Measurements from ENCODE around the gene AFG1L. TPM values are rescaled to one million over a fixed set of nuclear protein-coding genes. Genes with fewer than 3 reads are reported as not detected.

AFG1L gene
- total and polyA plus RNA-seq, 2 experiments from 2014 or later, result 4.1 to 8.7 TPM

DNA sequence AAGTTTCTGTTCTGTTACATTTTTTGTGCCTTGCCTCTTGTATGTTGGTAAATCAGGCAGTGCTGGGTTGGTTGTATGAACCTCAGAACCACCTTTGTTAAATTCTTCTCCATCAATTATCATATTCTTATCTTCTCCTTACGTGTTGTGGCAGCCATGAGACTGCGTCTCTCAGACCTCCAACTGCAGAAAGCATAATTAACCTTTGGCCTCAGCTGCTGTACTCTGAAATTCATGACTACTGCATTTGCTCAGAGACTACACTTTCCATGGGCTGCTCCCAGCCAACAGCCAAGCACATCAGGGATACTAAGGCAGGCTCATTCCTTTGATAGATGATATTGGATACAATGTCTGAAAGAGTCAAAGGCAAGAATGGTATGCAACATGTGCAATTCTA is 18.9 kb upstream of the AFG1L start:
- Histone ChIP-seq H3K27ac (ENCODE audit: low read depth) (no peak overlapping the region), H4K20me1 (replicated peaks; ENCODE audit: insufficient read depth) (no peaks in the 10 kb centered on the region), H3K9me2 (ENCODE audit: insufficient read depth) (no peaks in the 10 kb centered on the region), H3K4me3 (no peak overlapping the region), H2AFZ (no peak overlapping the region), H3F3A (replicated peaks; ENCODE audit: low read depth) (no peaks in the 10 kb centered on the region), H3K27me3 (ENCODE audit: insufficient read depth) (no peaks in the 10 kb centered on the region), H3K36me3 (ENCODE audit: insufficient read depth) (no peaks in the 10 kb centered on the region), H3K79me2 (replicated peaks; ENCODE audit: insufficient read depth) (no peaks in the 10 kb centered on the region), H3K4me2 (no peak overlapping the region), H3K4me1 (ENCODE audit: insufficient read depth) (peaks cover 17% of the 10 kb centered on the region)
- no peak overlapping the region for H3K27ac Mint-ChIP-seq
- DNase-seq (ENCODE audit: low spot score), result no peak
- TF ChIP-seq ZNF114 (CRISPR knock-in tag; IDR thresholded peaks at IDR 0.05), result no peak
- no peak for TF ChIP-seq POLR2AphosphoS5 (IDR thresholded peaks at IDR 0.05; ENCODE audit: low read depth)
- no peak for TF ChIP-seq ZNF331 (CRISPR knock-in tag; IDR thresholded peaks at IDR 0.05; ENCODE audit: low read depth)
- TF ChIP-seq STAT1 (IDR thresholded peaks at IDR 0.05; ENCODE audit: unreplicated experiment), result no peak
- TF ChIP-seq, protein P1, sequence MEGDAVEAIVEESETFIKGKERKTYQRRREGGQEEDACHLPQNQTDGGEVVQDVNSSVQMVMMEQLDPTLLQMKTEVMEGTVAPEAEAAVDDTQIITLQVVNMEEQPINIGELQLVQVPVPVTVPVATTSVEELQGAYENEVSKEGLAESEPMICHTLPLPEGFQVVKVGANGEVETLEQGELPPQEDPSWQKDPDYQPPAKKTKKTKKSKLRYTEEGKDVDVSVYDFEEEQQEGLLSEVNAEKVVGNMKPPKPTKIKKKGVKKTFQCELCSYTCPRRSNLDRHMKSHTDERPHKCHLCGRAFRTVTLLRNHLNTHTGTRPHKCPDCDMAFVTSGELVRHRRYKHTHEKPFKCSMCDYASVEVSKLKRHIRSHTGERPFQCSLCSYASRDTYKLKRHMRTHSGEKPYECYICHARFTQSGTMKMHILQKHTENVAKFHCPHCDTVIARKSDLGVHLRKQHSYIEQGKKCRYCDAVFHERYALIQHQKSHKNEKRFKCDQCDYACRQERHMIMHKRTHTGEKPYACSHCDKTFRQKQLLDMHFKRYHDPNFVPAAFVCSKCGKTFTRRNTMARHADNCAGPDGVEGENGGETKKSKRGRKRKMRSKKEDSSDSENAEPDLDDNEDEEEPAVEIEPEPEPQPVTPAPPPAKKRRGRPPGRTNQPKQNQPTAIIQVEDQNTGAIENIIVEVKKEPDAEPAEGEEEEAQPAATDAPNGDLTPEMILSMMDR (conservative IDR thresholded peaks at IDR 0.05; ENCODE audit: low read depth in 2 of 2), result no peak
- TF ChIP-seq, protein P2, sequence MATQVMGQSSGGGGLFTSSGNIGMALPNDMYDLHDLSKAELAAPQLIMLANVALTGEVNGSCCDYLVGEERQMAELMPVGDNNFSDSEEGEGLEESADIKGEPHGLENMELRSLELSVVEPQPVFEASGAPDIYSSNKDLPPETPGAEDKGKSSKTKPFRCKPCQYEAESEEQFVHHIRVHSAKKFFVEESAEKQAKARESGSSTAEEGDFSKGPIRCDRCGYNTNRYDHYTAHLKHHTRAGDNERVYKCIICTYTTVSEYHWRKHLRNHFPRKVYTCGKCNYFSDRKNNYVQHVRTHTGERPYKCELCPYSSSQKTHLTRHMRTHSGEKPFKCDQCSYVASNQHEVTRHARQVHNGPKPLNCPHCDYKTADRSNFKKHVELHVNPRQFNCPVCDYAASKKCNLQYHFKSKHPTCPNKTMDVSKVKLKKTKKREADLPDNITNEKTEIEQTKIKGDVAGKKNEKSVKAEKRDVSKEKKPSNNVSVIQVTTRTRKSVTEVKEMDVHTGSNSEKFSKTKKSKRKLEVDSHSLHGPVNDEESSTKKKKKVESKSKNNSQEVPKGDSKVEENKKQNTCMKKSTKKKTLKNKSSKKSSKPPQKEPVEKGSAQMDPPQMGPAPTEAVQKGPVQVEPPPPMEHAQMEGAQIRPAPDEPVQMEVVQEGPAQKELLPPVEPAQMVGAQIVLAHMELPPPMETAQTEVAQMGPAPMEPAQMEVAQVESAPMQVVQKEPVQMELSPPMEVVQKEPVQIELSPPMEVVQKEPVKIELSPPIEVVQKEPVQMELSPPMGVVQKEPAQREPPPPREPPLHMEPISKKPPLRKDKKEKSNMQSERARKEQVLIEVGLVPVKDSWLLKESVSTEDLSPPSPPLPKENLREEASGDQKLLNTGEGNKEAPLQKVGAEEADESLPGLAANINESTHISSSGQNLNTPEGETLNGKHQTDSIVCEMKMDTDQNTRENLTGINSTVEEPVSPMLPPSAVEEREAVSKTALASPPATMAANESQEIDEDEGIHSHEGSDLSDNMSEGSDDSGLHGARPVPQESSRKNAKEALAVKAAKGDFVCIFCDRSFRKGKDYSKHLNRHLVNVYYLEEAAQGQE (IDR thresholded peaks at IDR 0.05; ENCODE audit: unreplicated experiment), result no peak
- TF ChIP-seq, protein P3, sequence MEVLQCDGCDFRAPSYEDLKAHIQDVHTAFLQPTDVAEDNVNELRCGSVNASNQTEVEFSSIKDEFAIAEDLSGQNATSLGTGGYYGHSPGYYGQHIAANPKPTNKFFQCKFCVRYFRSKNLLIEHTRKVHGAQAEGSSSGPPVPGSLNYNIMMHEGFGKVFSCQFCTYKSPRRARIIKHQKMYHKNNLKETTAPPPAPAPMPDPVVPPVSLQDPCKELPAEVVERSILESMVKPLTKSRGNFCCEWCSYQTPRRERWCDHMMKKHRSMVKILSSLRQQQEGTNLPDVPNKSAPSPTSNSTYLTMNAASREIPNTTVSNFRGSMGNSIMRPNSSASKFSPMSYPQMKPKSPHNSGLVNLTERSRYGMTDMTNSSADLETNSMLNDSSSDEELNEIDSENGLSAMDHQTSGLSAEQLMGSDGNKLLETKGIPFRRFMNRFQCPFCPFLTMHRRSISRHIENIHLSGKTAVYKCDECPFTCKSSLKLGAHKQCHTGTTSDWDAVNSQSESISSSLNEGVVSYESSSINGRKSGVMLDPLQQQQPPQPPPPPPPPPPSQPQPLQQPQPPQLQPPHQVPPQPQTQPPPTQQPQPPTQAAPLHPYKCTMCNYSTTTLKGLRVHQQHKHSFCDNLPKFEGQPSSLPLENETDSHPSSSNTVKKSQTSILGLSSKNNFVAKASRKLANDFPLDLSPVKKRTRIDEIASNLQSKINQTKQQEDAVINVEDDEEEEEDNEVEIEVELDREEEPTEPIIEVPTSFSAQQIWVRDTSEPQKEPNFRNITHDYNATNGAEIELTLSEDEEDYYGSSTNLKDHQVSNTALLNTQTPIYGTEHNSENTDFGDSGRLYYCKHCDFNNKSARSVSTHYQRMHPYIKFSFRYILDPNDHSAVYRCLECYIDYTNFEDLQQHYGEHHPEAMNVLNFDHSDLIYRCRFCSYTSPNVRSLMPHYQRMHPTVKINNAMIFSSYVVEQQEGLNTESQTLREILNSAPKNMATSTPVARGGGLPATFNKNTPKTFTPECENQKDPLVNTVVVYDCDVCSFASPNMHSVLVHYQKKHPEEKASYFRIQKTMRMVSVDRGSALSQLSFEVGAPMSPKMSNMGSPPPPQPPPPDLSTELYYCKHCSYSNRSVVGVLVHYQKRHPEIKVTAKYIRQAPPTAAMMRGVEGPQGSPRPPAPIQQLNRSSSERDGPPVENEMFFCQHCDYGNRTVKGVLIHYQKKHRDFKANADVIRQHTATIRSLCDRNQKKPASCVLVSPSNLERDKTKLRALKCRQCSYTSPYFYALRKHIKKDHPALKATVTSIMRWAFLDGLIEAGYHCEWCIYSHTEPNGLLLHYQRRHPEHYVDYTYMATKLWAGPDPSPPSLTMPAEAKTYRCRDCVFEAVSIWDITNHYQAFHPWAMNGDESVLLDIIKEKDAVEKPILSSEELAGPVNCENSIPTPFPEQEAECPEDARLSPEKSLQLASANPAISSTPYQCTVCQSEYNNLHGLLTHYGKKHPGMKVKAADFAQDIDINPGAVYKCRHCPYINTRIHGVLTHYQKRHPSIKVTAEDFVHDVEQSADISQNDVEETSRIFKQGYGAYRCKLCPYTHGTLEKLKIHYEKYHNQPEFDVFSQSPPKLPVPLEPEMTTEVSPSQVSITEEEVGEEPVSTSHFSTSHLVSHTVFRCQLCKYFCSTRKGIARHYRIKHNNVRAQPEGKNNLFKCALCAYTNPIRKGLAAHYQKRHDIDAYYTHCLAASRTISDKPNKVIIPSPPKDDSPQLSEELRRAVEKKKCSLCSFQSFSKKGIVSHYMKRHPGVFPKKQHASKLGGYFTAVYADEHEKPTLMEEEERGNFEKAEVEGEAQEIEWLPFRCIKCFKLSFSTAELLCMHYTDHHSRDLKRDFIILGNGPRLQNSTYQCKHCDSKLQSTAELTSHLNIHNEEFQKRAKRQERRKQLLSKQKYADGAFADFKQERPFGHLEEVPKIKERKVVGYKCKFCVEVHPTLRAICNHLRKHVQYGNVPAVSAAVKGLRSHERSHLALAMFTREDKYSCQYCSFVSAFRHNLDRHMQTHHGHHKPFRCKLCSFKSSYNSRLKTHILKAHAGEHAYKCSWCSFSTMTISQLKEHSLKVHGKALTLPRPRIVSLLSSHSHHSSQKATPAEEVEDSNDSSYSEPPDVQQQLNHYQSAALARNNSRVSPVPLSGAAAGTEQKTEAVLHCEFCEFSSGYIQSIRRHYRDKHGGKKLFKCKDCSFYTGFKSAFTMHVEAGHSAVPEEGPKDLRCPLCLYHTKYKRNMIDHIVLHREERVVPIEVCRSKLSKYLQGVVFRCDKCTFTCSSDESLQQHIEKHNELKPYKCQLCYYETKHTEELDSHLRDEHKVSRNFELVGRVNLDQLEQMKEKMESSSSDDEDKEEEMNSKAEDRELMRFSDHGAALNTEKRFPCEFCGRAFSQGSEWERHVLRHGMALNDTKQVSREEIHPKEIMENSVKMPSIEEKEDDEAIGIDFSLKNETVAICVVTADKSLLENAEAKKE (CRISPR knock-in tag; IDR thresholded peaks at IDR 0.05), result no peak
- TF ChIP-seq EZH2phosphoT487 (IDR thresholded peaks at IDR 0.05; ENCODE audit: unreplicated experiment), result no peak
- no peak for TF ChIP-seq CREB1 (CRISPR knock-in tag; IDR thresholded peaks at IDR 0.05; ENCODE audit: low read depth)
- TF ChIP-seq, protein P4, sequence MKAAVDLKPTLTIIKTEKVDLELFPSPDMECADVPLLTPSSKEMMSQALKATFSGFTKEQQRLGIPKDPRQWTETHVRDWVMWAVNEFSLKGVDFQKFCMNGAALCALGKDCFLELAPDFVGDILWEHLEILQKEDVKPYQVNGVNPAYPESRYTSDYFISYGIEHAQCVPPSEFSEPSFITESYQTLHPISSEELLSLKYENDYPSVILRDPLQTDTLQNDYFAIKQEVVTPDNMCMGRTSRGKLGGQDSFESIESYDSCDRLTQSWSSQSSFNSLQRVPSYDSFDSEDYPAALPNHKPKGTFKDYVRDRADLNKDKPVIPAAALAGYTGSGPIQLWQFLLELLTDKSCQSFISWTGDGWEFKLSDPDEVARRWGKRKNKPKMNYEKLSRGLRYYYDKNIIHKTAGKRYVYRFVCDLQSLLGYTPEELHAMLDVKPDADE (IDR thresholded peaks at IDR 0.05), result no peak
- no peak for TF ChIP-seq JUNB (IDR thresholded peaks at IDR 0.05; ENCODE audit: unreplicated experiment)
- TF ChIP-seq EZH2 (IDR thresholded peaks at IDR 0.05; ENCODE audit: low read depth, unreplicated experiment), result no peak
- TF ChIP-seq NANOG (IDR thresholded peaks at IDR 0.05; ENCODE audit: borderline replicate concordance), result no peak
- no peaks in the 10 kb centered on the region; the same call in 2 of the 3 replicates for H3K9me3 Mint-ChIP-seq
- no peaks in the 10 kb centered on the region for H3K27me3 Mint-ChIP-seq (ENCODE audit: insufficient read depth, low read depth, poor library complexity)
- no peak for ATAC-seq
- H3K36me3 Mint-ChIP-seq (ENCODE audit: low read depth), result no peaks in the 10 kb centered on the region
- H3K4me3 Mint-ChIP-seq, result no peak overlapping the region
- H3K4me1 Mint-ChIP-seq, result peaks cover 12% of the 10 kb centered on the region; the same call in 2 of the 3 replicates

Measured in GM23338 (cell line).